ENCODE results near the gene FMO3.
A peak's percentile ranks its signal among the peaks of the same experiment; 100 is the strongest.

The FMO3 gene

DNA sequence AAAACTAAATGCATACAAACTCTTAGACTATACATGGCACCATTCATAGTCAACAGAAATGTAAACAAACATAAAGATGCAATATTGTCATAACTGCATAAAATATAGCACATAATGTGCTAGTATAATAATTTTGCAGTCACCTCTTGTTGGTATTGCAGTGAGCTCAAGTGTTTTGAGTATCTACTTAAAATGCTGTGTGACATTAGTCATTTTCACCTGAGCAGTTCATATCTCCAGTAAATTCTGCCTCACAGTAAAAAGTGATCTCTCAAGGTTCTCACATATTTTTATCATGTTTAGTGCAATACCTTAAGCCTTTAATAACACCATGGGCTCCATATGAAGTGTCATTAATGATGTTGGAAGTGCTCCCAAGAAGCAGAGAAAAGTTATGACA lies 64.8 kb downstream of the FMO3 start:
- no peak for FAIRE-seq

DNA sequence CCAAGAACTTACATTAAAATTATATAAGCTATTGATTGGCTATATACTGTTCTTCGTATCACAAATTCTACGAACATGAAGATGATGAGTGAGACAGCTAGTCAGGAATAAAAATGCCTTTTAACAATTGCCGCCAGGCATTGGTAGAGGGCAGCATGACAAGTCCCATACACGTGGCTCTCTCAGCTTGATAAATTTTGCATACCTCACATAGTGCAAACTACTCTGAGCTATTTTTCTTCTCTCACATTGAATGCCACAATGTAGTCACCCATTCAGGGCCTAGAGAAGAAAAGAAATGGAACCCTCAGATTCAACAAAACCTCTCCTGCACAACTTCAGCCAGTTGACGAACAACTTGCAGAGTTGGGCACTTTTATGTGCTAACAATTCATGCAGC lies 67.4 kb downstream of the FMO3 start:
- DNase-seq (ENCODE audit: insufficient read length, low spot score): no peak
- no peak for FAIRE-seq

More for the DNA sequence above, 64.8 kb downstream of the FMO3 start:
- no peak for DNase-seq (ENCODE audit: insufficient read length, low spot score)

DNA sequence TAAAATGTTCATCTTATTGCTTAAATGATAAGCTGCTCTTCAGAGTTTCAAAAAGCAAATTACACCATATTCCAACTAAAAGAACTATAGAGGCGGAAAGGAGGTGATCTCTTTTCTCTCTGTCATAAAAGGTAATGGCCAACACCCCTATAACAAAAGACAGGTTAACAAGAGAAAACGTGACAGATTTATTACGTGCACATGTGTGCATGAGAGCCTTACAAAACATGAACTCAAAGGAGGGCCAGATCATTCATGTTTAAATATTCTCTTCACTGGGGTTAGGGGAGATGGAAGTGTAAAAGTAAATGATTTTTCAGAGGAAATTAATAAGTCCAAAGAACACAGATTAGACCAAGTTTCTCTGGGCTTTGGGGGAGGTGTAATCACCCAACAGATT lies 67.8 kb downstream of the FMO3 start:
- no peak for FAIRE-seq

DNA sequence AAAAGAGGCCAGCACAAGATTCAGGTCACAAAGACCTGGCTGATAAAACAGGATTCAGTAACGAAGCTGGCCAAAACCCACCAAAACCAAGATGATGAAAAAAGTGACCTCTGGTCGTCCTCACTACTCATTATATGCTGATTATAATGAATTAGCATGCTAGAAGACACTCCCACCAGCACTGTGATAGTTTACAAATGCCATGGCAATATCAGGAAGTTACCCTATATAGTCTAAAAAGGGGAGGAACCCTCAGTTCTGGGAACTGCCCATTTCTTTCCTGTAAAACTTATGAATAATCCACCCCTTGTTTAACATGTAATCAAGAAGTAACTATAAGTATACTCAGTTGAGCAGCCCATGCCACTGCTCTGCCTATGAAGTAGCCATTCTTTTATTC lies 68.4 kb downstream of the FMO3 start:
- no peak for DNase-seq (ENCODE audit: insufficient read length, low spot score)
- peak; percentile 55 for FAIRE-seq

More for the DNA sequence above, 67.8 kb downstream of the FMO3 start:
- no peak for DNase-seq (ENCODE audit: insufficient read length, low spot score)

DNA sequence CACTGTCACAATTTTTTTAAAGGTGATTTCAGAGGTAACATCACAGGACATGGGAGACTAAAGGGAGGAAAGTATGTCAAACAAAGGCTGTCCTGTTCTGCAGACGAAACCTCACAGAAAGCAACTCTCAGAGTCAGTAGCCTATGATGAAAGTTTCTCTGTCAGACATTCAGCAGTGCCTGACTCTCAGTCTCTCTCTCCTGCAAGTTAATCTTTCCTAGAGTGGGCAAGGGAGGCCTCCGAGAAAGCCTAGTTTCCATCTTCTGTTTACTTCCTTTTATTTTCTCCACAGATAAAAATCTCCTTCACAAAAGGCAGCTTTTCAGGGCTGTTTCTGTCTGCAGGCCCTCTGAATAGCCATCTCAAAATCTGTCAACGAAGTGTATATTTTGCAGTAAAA lies 69.5 kb downstream of the FMO3 start:
- peak; percentile 6 for DNase-seq (ENCODE audit: insufficient read length, low spot score)
- FAIRE-seq: peak; percentile 23

DNA sequence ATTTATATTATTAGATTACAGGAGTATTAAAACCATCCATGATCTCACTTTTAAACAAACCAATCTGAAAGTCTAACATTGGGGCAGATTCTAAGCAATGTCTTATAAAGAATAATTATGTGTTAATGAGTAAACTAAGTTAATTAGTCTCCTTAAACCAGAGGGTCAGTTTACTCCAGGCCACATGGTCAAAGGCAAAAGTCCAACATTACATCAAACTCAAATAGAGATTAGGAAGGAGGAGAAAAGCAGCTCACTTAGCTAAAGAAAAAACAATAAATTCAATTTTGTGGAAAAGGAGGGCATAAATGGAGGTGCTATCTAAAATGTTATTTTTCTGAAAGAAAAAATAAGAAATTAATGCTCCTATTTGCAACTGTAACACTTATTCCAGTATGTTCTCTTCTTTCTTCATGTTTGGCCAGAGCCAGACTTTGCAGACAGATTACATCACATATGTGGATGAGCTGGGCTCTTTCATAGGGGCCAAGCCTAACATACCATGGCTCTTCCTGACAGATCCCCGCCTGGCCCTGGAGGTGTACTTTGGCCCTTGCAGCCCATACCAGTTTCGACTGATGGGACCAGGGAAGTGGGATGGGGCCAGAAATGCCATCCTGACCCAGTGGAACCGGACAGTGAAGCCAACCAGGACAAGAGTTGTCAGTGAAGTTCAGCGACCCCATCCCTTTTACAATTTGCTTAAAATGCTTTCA lies 70.1 kb downstream of the FMO3 start:
- FAIRE-seq (no peak), DNase-seq (ENCODE audit: insufficient read length, low spot score) (no peak)

DNA sequence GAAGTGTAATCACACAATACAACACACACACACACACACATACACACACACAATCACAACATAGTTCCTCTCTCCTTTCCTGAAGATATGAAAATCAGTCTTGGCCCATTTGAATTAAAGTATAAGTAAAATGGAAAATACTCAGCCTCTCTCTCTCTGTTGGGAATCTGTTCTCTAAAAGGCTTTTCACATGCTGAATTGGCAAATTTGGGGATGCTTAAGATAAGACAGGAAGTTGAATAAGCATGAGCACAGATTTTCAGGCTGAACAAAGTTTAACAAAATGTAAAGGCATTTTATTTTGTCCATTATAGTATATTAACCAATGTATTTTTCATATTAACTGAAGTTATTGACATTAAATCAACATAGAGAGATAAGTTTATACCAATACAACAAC lies 70.7 kb downstream of the FMO3 start:
- DNase-seq (ENCODE audit: insufficient read length, low spot score): no peak
- no peak for FAIRE-seq

DNA sequence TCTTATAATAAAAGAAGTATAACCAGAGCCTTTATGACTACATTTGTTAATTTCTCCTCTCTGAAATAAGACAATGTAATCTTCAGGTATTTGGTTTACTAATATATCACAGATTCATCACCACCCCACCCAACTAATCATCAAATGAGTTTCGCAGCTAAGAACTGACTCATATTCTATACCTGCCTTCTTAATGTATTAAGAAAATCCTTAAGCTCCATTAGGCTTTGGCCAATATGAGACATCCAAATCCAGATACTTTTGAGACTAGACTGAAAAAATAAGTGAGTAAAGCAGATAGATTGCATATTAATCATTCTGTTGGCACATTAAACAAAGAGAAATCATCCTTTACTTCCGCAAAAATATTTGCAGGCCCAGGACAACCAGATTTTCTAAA lies 75.7 kb downstream of the FMO3 start:
- no peak for FAIRE-seq
- DNase-seq (ENCODE audit: insufficient read length, low spot score): no peak

Data from GM19239 (cell line).